Endodermal cell (in vitro differentiated cells): ENCODE results near the gene PIEZO2. TPM values are rescaled to one million over a fixed set of nuclear protein-coding genes. Genes with fewer than 3 reads are reported as not detected.

Experiments used
- DNase-seq: peaks from one replicate; pipeline ENCODE4 v3.0.0-alpha.2; 2017
- H3K27ac ChIP-seq: 2 replicates; pipeline ENCODE4 v1.5.1; 2013; ENCODE audit warnings: mild to moderate bottlenecking, low read depth, low read length, moderate library complexity
- H3K27me3 ChIP-seq: 2 replicates; pipeline ENCODE4 v1.6.1; 2013; ENCODE audit warnings: mild to moderate bottlenecking, low read length, moderate library complexity; ENCODE audit not compliant: insufficient read depth, control insufficient read depth, poor library complexity, severe bottlenecking
- H3K36me3 ChIP-seq: 2 replicates; pipeline ENCODE4 v1.7.0; 2013; ENCODE audit warnings: mild to moderate bottlenecking, low read length, moderate library complexity; ENCODE audit not compliant: control insufficient read depth, insufficient read depth
- H3K4me1 ChIP-seq: one replicate; pipeline ENCODE4 v1.7.0; 2013; ENCODE audit warnings: low read length; ENCODE audit not compliant: control insufficient read depth, insufficient read depth
- H3K4me3 ChIP-seq: 2 replicates; pipeline ENCODE4 v1.5.1; 2013; ENCODE audit warnings: mild to moderate bottlenecking, low read length, moderate library complexity
- H3K9ac ChIP-seq: 2 replicates; pipeline ENCODE4 v1.6.1; 2013; ENCODE audit warnings: mild to moderate bottlenecking, low read length, moderate library complexity; ENCODE audit not compliant: poor library complexity, severe bottlenecking; ENCODE audit errors: extremely low read depth
- H3K9me3 ChIP-seq: 2 replicates; pipeline ENCODE4 v1.6.1; 2013; ENCODE audit warnings: mild to moderate bottlenecking, low read length, moderate library complexity; ENCODE audit not compliant: control insufficient read depth
- H3K27ac Mint-ChIP-seq: 2 replicates; pipeline ENCODE4 v1.8.0; 2020; ENCODE audit warnings: mixed read lengths
- H3K27me3 Mint-ChIP-seq: 2 replicates; pipeline ENCODE4 v1.8.0; 2021; ENCODE audit warnings: mild to moderate bottlenecking, mixed read lengths; ENCODE audit not compliant: insufficient read depth
- H3K36me3 Mint-ChIP-seq: 2 replicates; pipeline ENCODE4 v1.8.0; 2020; ENCODE audit warnings: low read depth, mixed read lengths
- H3K4me1 Mint-ChIP-seq: 2 replicates; pipeline ENCODE4 v1.8.0; 2020; ENCODE audit warnings: mixed read lengths
- H3K4me3 Mint-ChIP-seq: 2 replicates; pipeline ENCODE4 v1.8.0; 2020; ENCODE audit warnings: mild to moderate bottlenecking, moderate library complexity, mixed read lengths
- H3K9me3 Mint-ChIP-seq: 2 replicates; pipeline ENCODE4 v1.8.0; 2020; ENCODE audit warnings: mild to moderate bottlenecking, mixed read lengths
- WGBS, 2 experiments: methylation state at CpG; one replicate each; pipeline versions ENCODE4 v1.1.5 to v1.1.7; 2013; ENCODE audit warnings: missing lambda C conversion rate in 2 of 2, mixed read lengths in 1 of 2; ENCODE audit not compliant: insufficient coverage in 1 of 2, insufficient read length in 1 of 2; 5-methylcytosine and 5-hydroxymethylcytosine counted together
- total RNA-seq, 2 donors: library from RNA; stranded (reverse); fragmentation: NEBNext Ultra II Directional in 1 of 2; extraction: Animal tissue kit (Norgen Biotek cat#: 25700) in 1 of 2; gene quantifications; 2 replicates in 1 of 2; 3 replicates in 1 of 2; pipeline ENCODE4 v1.2.1, GENCODE V29; 2021
- TF ChIP-seq, protein P1 (sequence below): fragments of 200-600 bp; sonication (generic); conservative IDR thresholded peaks from 2 replicates; pipeline ENCODE4 v1.5.0; 2021; ENCODE audit warnings: antibody characterized with exemption, mild to moderate bottlenecking

PIEZO2 gene
- total RNA-seq, 2 donors from 2014 or later = 7.3 to 12.1 TPM

GRCh38 chr18:10682368-10682714 lies 467.0 kb downstream of the PIEZO2 start:
- Histone ChIP-seq H3K4me3 (no peak overlapping the region), H3K27ac (no peak overlapping the region), H3K36me3 (no peaks in the 10 kb centered on the region), H3K4me1 (no peaks in the 10 kb centered on the region), H3K9ac (no peak overlapping the region), H3K9me3 (no peaks in the 10 kb centered on the region), H3K27me3 (no peaks in the 10 kb centered on the region)
- H3K4me3 Mint-ChIP-seq = no peak overlapping the region
- TF ChIP-seq, protein P1, sequence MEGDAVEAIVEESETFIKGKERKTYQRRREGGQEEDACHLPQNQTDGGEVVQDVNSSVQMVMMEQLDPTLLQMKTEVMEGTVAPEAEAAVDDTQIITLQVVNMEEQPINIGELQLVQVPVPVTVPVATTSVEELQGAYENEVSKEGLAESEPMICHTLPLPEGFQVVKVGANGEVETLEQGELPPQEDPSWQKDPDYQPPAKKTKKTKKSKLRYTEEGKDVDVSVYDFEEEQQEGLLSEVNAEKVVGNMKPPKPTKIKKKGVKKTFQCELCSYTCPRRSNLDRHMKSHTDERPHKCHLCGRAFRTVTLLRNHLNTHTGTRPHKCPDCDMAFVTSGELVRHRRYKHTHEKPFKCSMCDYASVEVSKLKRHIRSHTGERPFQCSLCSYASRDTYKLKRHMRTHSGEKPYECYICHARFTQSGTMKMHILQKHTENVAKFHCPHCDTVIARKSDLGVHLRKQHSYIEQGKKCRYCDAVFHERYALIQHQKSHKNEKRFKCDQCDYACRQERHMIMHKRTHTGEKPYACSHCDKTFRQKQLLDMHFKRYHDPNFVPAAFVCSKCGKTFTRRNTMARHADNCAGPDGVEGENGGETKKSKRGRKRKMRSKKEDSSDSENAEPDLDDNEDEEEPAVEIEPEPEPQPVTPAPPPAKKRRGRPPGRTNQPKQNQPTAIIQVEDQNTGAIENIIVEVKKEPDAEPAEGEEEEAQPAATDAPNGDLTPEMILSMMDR = peak; percentile 65
- DNase-seq = no peak
- H3K9me3 Mint-ChIP-seq = no peaks in the 10 kb centered on the region
- H3K27me3 Mint-ChIP-seq = no peaks in the 10 kb centered on the region
- H3K4me1 Mint-ChIP-seq = no peaks in the 10 kb centered on the region
- H3K36me3 Mint-ChIP-seq = no peaks in the 10 kb centered on the region
- WGBS, 2 experiments = 94 to 100% methylated on average over 5 to 7 of the region's 7 CpGs
- no peak overlapping the region for H3K27ac Mint-ChIP-seq

DNA sequence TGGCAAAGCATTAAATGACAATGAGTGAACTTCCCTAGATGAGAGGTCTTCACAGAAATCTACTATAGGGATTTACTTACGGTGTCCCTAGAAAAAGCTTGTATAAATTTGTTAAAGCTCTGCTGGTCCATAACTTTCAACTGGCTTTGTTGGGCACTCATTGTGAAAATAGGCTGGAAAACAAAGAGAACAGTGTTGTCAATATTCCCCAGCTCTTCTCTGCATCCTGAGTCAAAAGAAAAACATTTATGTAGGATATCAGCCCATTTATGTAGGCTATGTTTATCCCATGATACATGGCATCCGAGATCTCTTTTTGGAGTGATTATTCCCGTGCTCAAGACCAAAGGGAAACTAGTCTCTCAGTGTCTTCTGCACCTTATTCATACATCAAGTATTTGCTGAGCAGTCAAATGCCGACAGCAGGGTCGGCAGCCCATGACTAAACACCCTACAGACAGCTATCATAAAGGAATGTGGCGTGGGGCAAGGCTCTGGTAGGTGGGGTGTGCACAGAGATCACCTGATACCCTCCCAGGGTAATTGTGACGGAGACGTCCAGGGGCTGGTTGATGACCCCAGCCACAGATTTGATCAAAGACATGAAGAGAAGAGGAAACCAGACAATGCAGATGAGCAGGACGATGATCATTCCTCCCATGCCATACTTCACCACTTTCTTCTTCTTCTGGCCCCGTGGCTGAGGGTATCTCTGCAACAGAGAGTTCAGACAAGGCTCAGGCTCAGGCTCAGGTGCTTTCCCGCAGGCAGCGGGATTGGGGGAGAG lies 467.6 kb downstream of the PIEZO2 start:
- Histone ChIP-seq H3K9me3 (no peaks in the 10 kb centered on the region), H3K36me3 (no peaks in the 10 kb centered on the region), H3K27ac (no peak overlapping the region), H3K4me3 (no peak overlapping the region), H3K4me1 (no peaks in the 10 kb centered on the region), H3K9ac (no peak overlapping the region), H3K27me3 (no peaks in the 10 kb centered on the region)
- 93 to 95% methylated on average over 8 to 12 of the region's 12 CpGs for WGBS, 2 experiments
- Mint-ChIP-seq H3K27me3 (no peaks in the 10 kb centered on the region), H3K4me1 (no peaks in the 10 kb centered on the region), H3K36me3 (no peaks in the 10 kb centered on the region), H3K27ac (no peak overlapping the region), H3K4me3 (no peak overlapping the region), H3K9me3 (no peaks in the 10 kb centered on the region)
- no peak for DNase-seq
- TF ChIP-seq, protein P1 = no peak

DNA sequence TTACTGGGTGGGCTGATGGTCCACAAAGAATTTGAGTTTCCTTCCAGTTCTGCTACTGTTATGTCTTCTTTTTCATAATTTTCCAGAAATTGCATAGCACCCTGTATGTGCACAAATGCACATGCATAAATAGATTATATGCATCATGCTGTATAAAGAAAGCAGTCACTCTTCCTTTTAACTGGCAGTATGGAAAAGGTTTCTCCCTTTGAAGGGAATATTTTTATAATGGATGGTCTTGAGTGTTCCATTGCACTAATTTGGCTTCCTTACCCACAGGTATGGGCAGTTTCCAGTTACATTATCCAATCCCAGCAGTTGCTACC lies 469.1 kb downstream of the PIEZO2 start:
- H3K9me3 Mint-ChIP-seq = peaks cover 8% of the 10 kb centered on the region
- no peak overlapping the region for H3K27ac Mint-ChIP-seq
- no peaks in the 10 kb centered on the region for H3K27me3 ChIP-seq
- H3K4me3 Mint-ChIP-seq = no peak overlapping the region
- no peak overlapping the region for H3K9ac ChIP-seq
- DNase-seq = no peak
- H3K27ac ChIP-seq = no peak overlapping the region
- TF ChIP-seq, protein P1 = no peak
- no peaks in the 10 kb centered on the region for H3K27me3 Mint-ChIP-seq
- H3K4me1 Mint-ChIP-seq = no peaks in the 10 kb centered on the region
- H3K4me1 ChIP-seq = no peaks in the 10 kb centered on the region
- no peaks in the 10 kb centered on the region for H3K36me3 ChIP-seq
- no peak overlapping the region for H3K4me3 ChIP-seq
- H3K9me3 ChIP-seq = no peaks in the 10 kb centered on the region
- H3K36me3 Mint-ChIP-seq = peaks cover 4% of the 10 kb centered on the region
